Spleen (tissue), 13 donors: ENCODE data around the gene APOA1. TPM values are rescaled to one million over a fixed set of nuclear protein-coding genes. Genes with fewer than 3 reads are reported as not detected.

Source experiments
- DNase-seq: peaks from one replicate; pipeline ENCODE4 v3.0.0-alpha.2; 2020
- H3K27ac ChIP-seq, 8 donors: fragments of 200-600 bp; sonication (generic) in 7 of 8; 1 replicate in 4 of 8; 2 replicates in 4 of 8; pipeline versions ENCODE4 v1.5.0 to v1.8.0; 2016 to 2021; ENCODE audit warnings: inconsistent platforms in 4 of 8, mild to moderate bottlenecking in 4 of 8, moderate library complexity in 1 of 8
- H3K27me3 ChIP-seq, 7 donors: fragments of 200-600 bp; sonication (generic) in 6 of 7; replicated peaks in 1 of 7; 1 replicate in 4 of 7; 2 replicates in 3 of 7; pipeline versions ENCODE4 v1.5.0 to v1.8.0; 2016 to 2021; ENCODE audit warnings: inconsistent platforms in 3 of 7, mild to moderate bottlenecking in 1 of 7
- H3K36me3 ChIP-seq, 6 donors: fragments of 200-600 bp; sonication (generic) in 5 of 6; 1 replicate in 4 of 6; 2 replicates in 2 of 6; pipeline versions ENCODE4 v1.5.0 to v1.8.0; 2016 to 2021; ENCODE audit warnings: inconsistent platforms in 2 of 6
- H3K4me1 ChIP-seq, 6 donors: fragments of 200-600 bp; sonication (generic) in 5 of 6; 1 replicate in 3 of 6; 2 replicates in 3 of 6; pipeline versions ENCODE4 v1.5.0 to v1.8.0; 2016 to 2021; ENCODE audit warnings: inconsistent platforms in 3 of 6
- H3K4me3 ChIP-seq, 8 donors: fragments of 200-600 bp; sonication (generic) in 7 of 8; 1 replicate in 4 of 8; 2 replicates in 4 of 8; pipeline versions ENCODE4 v1.5.0 to v1.8.0; 2016 to 2021; ENCODE audit warnings: inconsistent platforms in 4 of 8, mild to moderate bottlenecking in 4 of 8, moderate library complexity in 2 of 8
- H3K9me3 ChIP-seq, 8 donors: fragments of 200-600 bp; sonication (generic) in 7 of 8; 1 replicate in 4 of 8; 2 replicates in 4 of 8; pipeline versions ENCODE4 v1.5.0 to v1.8.0; 2016 to 2021; ENCODE audit warnings: inconsistent platforms in 4 of 8
- CTCF ChIP-seq, 11 experiments: fragments of 200-600 bp in 7 of 11; fragments of 450-650 bp in 4 of 11; sonication (generic) in 4 of 11; IDR thresholded peaks in 8 of 11; conservative IDR thresholded peaks in 3 of 11; 1 replicate in 7 of 11; 2 replicates in 4 of 11; pipeline versions ENCODE4 v1.4.0 to v1.8.0; 2016 to 2021; ENCODE audit warnings: antibody characterized with exemption in 11 of 11, inconsistent platforms in 4 of 11, mild to moderate bottlenecking in 1 of 11
- POLR2A ChIP-seq, 3 donors: fragments of 450-650 bp; IDR thresholded peaks; one replicate each; pipeline ENCODE4 v1.5.1; 2017; ENCODE audit warnings: antibody characterized with exemption in 3 of 3, mild to moderate bottlenecking in 1 of 3
- POLR2AphosphoS5 ChIP-seq, 3 donors: sonication (generic); formaldehyde crosslinking; IDR thresholded peaks; one replicate each; pipeline ENCODE4 v1.5.1; 2017; ENCODE audit warnings: antibody characterized with exemption in 3 of 3
- WGBS, 5 donors: extraction: QIAGEN DNeasy Blood & Tissue Kit in 3 of 5; methylation state at CpG; one replicate each; pipeline versions ENCODE4 v1.1.5 to v1.1.7; 2013 to 2018; 5-methylcytosine and 5-hydroxymethylcytosine counted together
- intact Hi-C: fragments of 100-400 bp; cut with DNase I; formaldehyde crosslinking; loops from one replicate; pipeline ENCODE4 v1.15.0; 2023; ENCODE audit warnings: low total_unique reads
- long read RNA-seq, 2 donors: transcript quantifications; one replicate each; lab custom pipeline, GENCODE V29; 2026
- polyA plus RNA-seq, 3 donors: library from polyadenylated mRNA; stranded (reverse); fragments of 200-250 nt; gene quantifications; one replicate each; pipeline ENCODE4 v1.2.1, GENCODE V29; 2013
- total RNA-seq, 7 donors: library from RNA; depleted of rRNA in 3 of 7; stranded (reverse); fragments of >200 nt in 3 of 7; fragmentation: NEBNext Ultra II Directional in 4 of 7; extraction: Animal tissue kit (Norgen Biotek cat#: 25700) in 4 of 7; gene quantifications; one replicate each; pipeline versions ENCODE4 v1.1.0 to v1.2.1, GENCODE V29; 2016 to 2021
- donor health status: healthy with polysubstance abuse.
- donor health status: DM: no; HTN: no; CAD: no; lungs with moderate emphysema.
- donor health status: DM: no; HTN: no; CAD: no.
- donor health status: Bipolar disorder and iron deficiency.
- donor health status: healthy.
- donor health status: DM: no; HTN: no; CAD: no.
- donor health status: DM: yes; HTN: yes; CAD: no.

APOA1 gene
- total RNA-seq (1 to 10 TPM in 3 of 7 donors, under 1 TPM in 2, not detected in 2; 0.44 to 2.2 (median 1.1) TPM), polyA plus RNA-seq (1 to 10 TPM; 1.4 to 3.3 (median 1.9) TPM)
- long read RNA-seq, donor 1, transcript APOA1-201 (4 exons, 1,227 nt) = major isoform, 26 of 44 reads
- long read RNA-seq, donor 1, transcript APOA1-204 (3 exons, 1,088 nt) = minor isoform, 16 of 44 reads
- long read RNA-seq, donor 1, partial matches to known transcripts = 0 of 44 reads
- long read RNA-seq, donor 1, other reads (novel, unspliced or antisense) = 0 of 44 reads
- long read RNA-seq, donor 2, partial matches to known transcripts = 0 of 2 reads
- long read RNA-seq, donor 2, other reads (novel, unspliced or antisense) = 0 of 2 reads

- no peak within 1 kb of the TSS for H3K4me3 ChIP-seq
- H3K36me3 ChIP-seq = peaks cover 0 to under 1% (median 0%) of the 10 kb centered on the region in 6 donors
- intact Hi-C loops = no loop called here
- no peak for TF ChIP-seq CTCF (IDR thresholded peaks at IDR 0.05 in 8 of 11, conservative IDR thresholded peaks at IDR 0.05 in 3 of 11)
- TF ChIP-seq POLR2A (IDR thresholded peaks at IDR 0.05) = no peak
- no peak for TF ChIP-seq POLR2AphosphoS5 (IDR thresholded peaks at IDR 0.05)
- WGBS, 5 donors = 62 to 85% (median 82%) methylated on average over 16 to 19 of the region's 19 CpGs
- peak; percentile 69 for DNase-seq
- no peaks in the 10 kb centered on the region for H3K9me3 ChIP-seq
- peaks cover 0 to 8% (median 0%) of the 10 kb centered on the region in 7 donors for H3K27me3 ChIP-seq
- peak within 1 kb of the TSS in 3 of 8 donors; percentile 66 to 81 (median 72) for H3K27ac ChIP-seq
- H3K4me1 ChIP-seq = peaks cover 9 to 39% (median 22%) of the 10 kb centered on the region in 6 donors
These were observed at the start of gene APOA1 for GRCh38 chr11:116837231-116838091. Gene APOA1, minus strand, starts transcription at chr11:116837622. Its CDS starts 235 bp downstream, at chr11:116837387.

- intact Hi-C loops = no loop called here
- 83 to 92% (median 90%) methylated on average over 5 of the region's 5 CpGs for WGBS, 5 donors
- no peaks in the 10 kb centered on the region for H3K27me3 ChIP-seq
- TF ChIP-seq CTCF (IDR thresholded peaks at IDR 0.05 in 8 of 11, conservative IDR thresholded peaks at IDR 0.05 in 3 of 11) = no peak
- no peak for TF ChIP-seq POLR2AphosphoS5 (IDR thresholded peaks at IDR 0.05)
- no peak for TF ChIP-seq POLR2A (IDR thresholded peaks at IDR 0.05)
- H3K27ac ChIP-seq = no peak overlapping the region
- no peak overlapping the region for H3K4me3 ChIP-seq
- no peak for DNase-seq
- H3K4me1 ChIP-seq = peaks cover 0 to 26% (median 7%) of the 10 kb centered on the region in 6 donors
- H3K9me3 ChIP-seq = no peaks in the 10 kb centered on the region
- H3K36me3 ChIP-seq = peaks cover 0 to 33% (median 2%) of the 10 kb centered on the region in 6 donors
These were observed 48.7 kb upstream of the APOA1 start for GRCh38 chr11:116885951-116886655.

- intact Hi-C loops = loop anchor here (5.0 kb wide), 1 partner anchor 225 kb away; no protein-coding TSS in a partner anchor
- Histone ChIP-seq H3K4me3 (no peak overlapping the region), H3K36me3 (peaks cover 0 to 20% (median 0%) of the 10 kb centered on the region in 6 donors), H3K4me1 (peaks cover 0 to 17% (median 3%) of the 10 kb centered on the region in 6 donors), H3K27ac (no peak overlapping the region), H3K9me3 (no peaks in the 10 kb centered on the region), H3K27me3 (no peaks in the 10 kb centered on the region)
- DNase-seq = no peak
- TF ChIP-seq POLR2A (IDR thresholded peaks at IDR 0.05) = no peak
- no peak for TF ChIP-seq CTCF (IDR thresholded peaks at IDR 0.05 in 8 of 11, conservative IDR thresholded peaks at IDR 0.05 in 3 of 11)
- TF ChIP-seq POLR2AphosphoS5 (IDR thresholded peaks at IDR 0.05) = no peak
These were observed 45.0 kb upstream of the APOA1 start for GRCh38 chr11:116882386-116882785.
